Nephron progenitor cell (in vitro differentiated cells): ENCODE results near the gene TYMS.
A peak's percentile ranks its signal among the peaks of the same experiment; 100 is the strongest.

ENCODE experiments used
- DNase-seq: peaks from one replicate; pipeline ENCODE4 v3.0.0; 2021
- H3K27ac Mint-ChIP-seq: 2 replicates; pipeline ENCODE4 v1.8.0; 2021; ENCODE audit warnings: mild to moderate bottlenecking, moderate library complexity, mixed read lengths
- H3K27me3 Mint-ChIP-seq: 2 replicates; pipeline ENCODE4 v1.8.0; 2021; ENCODE audit warnings: mild to moderate bottlenecking, low read depth, mixed read lengths; ENCODE audit not compliant: poor library complexity
- H3K36me3 Mint-ChIP-seq: 2 replicates; pipeline ENCODE4 v1.8.0; 2021; ENCODE audit warnings: low read depth, mixed read lengths
- H3K4me1 Mint-ChIP-seq: 2 replicates; pipeline ENCODE4 v1.8.0; 2021; ENCODE audit warnings: mixed read lengths
- H3K4me3 Mint-ChIP-seq: 2 replicates; pipeline ENCODE4 v1.8.0; 2021; ENCODE audit warnings: mild to moderate bottlenecking, moderate library complexity, mixed read lengths
- H3K9me3 Mint-ChIP-seq: 2 replicates; pipeline ENCODE4 v1.8.0; 2021; ENCODE audit warnings: mild to moderate bottlenecking, moderate library complexity, mixed read lengths
- TF ChIP-seq, protein P1 (sequence below): fragments of 200-600 bp; sonication (generic); IDR thresholded peaks from 2 replicates; pipeline ENCODE4 v1.5.0; 2021; ENCODE audit warnings: antibody characterized with exemption

Gene TYMS

GRCh38 chr18:658001-658946 lies 821 bp downstream of the TYMS start:
- Mint-ChIP-seq H3K27me3 (peaks cover 7% of the 10 kb centered on the region), H3K4me1 (peaks cover 21% of the 10 kb centered on the region), H3K36me3 (peaks cover 52% of the 10 kb centered on the region), H3K27ac (no peak overlapping the region), H3K4me3 (peak overlapping the region; percentile 89), H3K9me3 (peaks cover 39% of the 10 kb centered on the region)
- DNase-seq: peak; percentile 91
- TF ChIP-seq, protein P1, sequence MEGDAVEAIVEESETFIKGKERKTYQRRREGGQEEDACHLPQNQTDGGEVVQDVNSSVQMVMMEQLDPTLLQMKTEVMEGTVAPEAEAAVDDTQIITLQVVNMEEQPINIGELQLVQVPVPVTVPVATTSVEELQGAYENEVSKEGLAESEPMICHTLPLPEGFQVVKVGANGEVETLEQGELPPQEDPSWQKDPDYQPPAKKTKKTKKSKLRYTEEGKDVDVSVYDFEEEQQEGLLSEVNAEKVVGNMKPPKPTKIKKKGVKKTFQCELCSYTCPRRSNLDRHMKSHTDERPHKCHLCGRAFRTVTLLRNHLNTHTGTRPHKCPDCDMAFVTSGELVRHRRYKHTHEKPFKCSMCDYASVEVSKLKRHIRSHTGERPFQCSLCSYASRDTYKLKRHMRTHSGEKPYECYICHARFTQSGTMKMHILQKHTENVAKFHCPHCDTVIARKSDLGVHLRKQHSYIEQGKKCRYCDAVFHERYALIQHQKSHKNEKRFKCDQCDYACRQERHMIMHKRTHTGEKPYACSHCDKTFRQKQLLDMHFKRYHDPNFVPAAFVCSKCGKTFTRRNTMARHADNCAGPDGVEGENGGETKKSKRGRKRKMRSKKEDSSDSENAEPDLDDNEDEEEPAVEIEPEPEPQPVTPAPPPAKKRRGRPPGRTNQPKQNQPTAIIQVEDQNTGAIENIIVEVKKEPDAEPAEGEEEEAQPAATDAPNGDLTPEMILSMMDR: no peak

DNA sequence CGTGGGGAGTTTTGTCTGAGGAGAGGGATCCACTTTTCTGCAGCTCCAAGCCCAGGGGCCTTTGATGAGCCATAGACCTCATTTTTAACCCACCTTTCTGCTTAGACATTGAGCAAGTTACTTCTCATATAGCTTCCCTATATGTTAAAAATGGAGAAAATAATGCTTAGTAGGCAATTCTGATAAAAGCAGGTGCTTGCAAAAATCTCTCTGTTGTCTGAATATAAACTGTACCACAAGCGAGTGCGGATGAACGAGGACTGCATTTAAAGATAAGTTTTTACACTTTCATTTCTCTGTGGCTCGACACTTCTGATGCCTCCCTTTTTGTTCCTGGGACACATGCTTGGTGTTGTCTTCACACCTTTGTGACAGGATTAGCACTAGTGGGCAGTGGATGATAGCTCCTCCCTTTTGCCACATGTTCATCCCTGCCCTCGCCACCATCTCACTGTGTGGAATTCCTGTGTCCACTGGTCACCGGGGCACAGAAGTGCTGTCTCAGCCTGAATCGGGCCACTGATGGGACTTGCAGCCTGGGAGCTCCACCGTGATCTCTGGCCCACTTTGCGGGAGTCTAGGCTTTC lies 1.6 kb downstream of the TYMS start:
- DNase-seq: no peak
- peaks cover 43% of the 10 kb centered on the region for H3K9me3 Mint-ChIP-seq
- H3K4me1 Mint-ChIP-seq: peaks cover 21% of the 10 kb centered on the region
- peaks cover 57% of the 10 kb centered on the region for H3K36me3 Mint-ChIP-seq
- no peak overlapping the region for H3K27ac Mint-ChIP-seq
- peak overlapping the region; percentile 89 for H3K4me3 Mint-ChIP-seq
- peaks cover 7% of the 10 kb centered on the region for H3K27me3 Mint-ChIP-seq
- TF ChIP-seq, protein P1: no peak

GRCh38 chr18:659597-659996 lies 2.1 kb downstream of the TYMS start:
- peaks cover 7% of the 10 kb centered on the region for H3K27me3 Mint-ChIP-seq
- no peak for DNase-seq
- no peak overlapping the region for H3K27ac Mint-ChIP-seq
- peaks cover 21% of the 10 kb centered on the region for H3K4me1 Mint-ChIP-seq
- H3K36me3 Mint-ChIP-seq: peaks cover 60% of the 10 kb centered on the region
- H3K4me3 Mint-ChIP-seq: peak overlapping the region; percentile 89
- peaks cover 45% of the 10 kb centered on the region for H3K9me3 Mint-ChIP-seq
- TF ChIP-seq, protein P1: no peak

DNA sequence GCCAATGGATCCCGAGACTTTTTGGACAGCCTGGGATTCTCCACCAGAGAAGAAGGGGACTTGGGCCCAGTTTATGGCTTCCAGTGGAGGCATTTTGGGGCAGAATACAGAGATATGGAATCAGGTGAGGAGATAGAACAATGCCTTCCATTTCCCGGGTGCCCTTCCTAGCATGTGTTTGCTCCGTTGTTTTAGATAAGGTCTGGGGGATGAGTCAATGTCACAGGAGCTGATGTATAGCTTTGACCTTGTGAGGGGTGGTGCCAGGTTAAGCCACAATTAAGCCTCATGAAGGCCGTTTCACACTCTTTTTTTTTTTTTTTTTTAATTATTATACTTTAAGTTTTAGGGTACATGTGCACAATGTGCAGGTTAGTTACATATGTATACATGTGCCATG lies 4.7 kb downstream of the TYMS start:
- peaks cover 46% of the 10 kb centered on the region for H3K9me3 Mint-ChIP-seq
- peaks cover 21% of the 10 kb centered on the region for H3K4me1 Mint-ChIP-seq
- no peak overlapping the region for H3K27ac Mint-ChIP-seq
- H3K4me3 Mint-ChIP-seq: peak overlapping the region; percentile 38
- peaks cover 7% of the 10 kb centered on the region for H3K27me3 Mint-ChIP-seq
- TF ChIP-seq, protein P1: no peak
- peaks cover 70% of the 10 kb centered on the region for H3K36me3 Mint-ChIP-seq
- DNase-seq: no peak

DNA sequence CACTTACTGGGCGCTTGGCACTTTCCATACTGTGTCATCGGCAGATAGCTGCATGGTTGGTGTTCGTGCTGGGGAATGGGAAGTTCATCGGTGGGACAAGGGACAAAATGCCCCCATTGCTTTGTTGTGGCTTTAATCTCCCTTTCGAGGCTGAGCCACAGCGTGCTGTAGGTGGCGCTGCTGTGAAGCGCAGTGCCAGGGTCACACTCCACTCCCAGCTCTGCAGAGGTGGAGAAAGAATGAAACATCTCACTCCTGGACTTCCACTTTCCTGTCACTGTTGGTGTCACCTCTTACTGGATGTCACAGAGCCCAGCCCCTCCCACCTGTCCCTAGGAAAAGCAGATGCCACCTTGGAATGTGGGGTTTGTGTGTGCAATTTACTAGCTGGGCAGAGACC lies 8.7 kb downstream of the TYMS start:
- Mint-ChIP-seq H3K9me3 (peaks cover 38% of the 10 kb centered on the region), H3K27ac (no peak overlapping the region)

More for the DNA sequence above, 8.7 kb downstream of the TYMS start:
- H3K4me3 Mint-ChIP-seq: no peak overlapping the region
- no peak for DNase-seq
- TF ChIP-seq, protein P1: no peak
- no peaks in the 10 kb centered on the region for H3K27me3 Mint-ChIP-seq
- no peaks in the 10 kb centered on the region for H3K4me1 Mint-ChIP-seq
- peaks cover 79% of the 10 kb centered on the region for H3K36me3 Mint-ChIP-seq
